Activated gamma-delta T cell (primary cell): ENCODE results near the gene CD81.
A peak's percentile ranks its signal among the peaks of the same experiment; 100 is the strongest.

Source experiments
- DNase-seq: peaks from one replicate; lab custom pipeline; 2025; lab: John Stamatoyannopoulos, UW

CD81 gene

DNA sequence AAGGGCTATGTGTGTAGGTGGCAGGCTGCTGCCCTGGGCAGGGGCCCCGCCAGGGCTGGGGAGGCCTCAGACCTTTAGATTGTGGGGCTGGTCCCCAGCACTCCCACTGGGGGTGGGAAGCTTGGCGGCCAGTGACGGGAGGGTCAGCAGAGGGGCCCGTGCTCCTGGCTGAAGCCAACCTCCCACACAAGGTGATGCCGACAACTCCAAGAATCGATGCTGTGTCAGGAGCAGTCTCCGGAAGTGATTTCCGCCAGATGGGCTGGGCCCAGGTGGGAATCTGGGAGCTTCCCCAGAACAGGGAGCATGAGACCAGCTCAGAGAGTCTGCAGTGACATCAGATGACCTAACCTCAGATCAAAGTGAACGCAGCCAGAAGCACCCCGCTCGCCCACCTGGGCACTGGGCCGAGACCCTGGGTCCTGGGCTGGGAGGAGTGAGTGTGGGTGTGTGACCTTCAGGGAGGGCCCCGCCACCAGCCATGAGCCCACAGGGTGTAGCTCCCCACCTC lies 59.5 kb downstream of the CD81 start:
- no peak for DNase-seq

DNA sequence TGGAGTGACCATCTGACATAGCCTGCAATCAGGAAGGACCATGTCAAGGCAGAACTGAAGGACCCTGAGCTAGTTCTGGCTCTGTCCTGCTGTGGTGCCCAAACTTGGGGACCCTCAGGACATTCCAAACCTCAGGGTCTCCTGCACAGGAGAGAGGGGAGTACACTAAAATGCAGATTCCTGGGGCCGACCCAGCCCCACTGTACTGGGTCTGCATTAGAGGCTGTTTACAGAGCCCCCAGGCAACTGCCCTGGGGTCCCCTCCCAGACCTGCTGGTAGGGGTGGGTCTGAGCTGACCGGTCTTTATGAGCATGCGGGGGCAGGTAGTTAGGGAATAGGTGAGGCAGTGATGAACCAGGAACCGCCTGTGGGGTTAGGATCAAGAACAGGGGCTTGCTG lies 60.4 kb downstream of the CD81 start:
- DNase-seq = no peak

DNA sequence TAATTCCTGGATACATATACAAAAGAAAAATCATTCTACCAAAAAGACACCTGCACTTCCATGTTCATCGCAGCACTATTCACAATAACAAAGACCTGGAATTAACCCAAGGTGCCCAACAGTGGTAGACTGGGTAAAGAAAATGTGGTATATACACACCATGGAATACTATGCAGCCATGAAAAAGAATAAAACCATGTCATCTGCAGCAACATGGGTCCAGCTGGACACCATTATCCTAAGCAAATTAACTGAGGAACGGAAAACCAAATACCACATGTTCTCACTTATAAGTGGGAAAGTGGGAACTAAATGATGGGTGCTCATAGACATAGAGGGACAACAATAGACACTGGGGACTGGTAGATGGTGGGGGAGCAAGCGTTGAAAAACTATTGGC lies 62.7 kb downstream of the CD81 start:
- no peak for DNase-seq

DNA sequence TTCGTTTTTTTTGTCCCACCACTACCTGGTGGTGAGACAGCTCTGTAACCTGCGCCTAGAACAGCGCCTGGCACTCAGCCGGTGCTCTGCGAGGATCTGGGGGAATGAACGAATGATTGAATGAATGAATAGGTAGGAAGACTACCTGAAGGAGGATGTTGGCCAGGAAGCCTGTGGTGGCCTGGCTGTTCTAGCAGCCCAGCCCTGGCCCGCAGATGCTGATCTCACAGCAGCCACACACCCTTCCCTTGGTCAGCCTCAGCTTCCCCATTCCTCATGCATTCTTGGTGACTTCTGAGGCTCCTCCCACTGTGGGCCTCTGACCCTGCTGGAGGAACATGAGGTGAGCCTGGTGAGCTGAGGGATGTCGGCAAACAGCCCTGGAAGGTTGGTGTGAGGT lies 63.5 kb downstream of the CD81 start:
- no peak for DNase-seq

DNA sequence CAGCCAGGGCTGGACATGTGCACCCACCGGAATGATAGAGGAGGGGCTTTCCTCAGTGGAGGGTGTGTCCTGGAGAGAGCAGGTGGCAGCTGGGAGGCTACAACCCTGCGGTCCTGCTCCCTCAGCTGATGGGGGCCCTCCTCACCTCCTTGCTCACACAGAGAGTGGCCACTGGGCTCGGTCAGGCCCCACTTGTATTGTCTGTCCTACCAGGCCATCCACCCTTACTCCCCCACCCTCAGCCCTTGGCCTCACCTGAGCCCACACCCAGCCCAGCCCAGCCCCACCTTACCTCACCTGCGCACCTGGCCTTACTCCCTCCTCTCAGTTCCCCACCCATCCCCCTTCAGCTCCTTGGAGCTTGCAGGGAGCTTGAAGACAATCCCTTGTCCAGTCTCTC lies 64.1 kb downstream of the CD81 start:
- DNase-seq = no peak

DNA sequence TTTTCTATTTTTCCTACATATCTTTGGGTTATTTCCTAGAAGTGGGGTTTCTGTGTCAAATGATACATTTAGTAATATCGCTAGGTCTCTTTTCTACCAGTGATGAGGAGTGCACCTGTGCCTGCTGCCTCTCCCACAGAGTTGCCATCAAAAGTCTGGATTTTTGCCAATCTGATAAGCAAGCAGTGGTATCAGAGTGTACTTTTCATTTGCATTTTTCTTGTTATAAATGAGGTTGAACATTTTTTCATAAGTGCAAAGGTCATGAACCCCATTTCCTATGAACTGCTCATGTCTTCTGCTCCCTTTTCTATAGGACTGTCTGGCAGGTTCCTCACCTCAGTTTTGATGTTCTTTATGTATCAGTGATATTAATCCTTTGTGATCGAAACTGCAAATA lies 65.5 kb downstream of the CD81 start:
- DNase-seq = no peak

DNA sequence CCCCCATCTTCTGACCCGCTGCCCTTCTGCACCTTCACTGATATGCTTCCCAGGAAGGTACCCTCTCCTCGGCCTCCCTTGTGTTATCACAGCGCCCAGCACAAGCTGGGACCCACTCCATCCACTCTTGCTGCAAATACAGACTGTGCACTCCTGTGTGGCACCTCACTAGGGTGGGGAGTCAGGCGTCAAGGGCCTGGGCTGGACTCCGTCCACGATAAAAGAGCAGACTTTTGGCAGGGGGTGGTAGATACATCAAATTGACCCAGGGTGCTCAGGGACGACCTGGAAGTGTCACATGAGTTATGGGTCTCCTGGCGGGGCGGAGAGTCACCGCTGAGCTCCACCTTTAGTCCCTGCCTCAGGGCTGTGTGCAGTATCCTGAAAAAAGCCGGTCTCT lies 66.3 kb downstream of the CD81 start:
- no peak for DNase-seq

DNA sequence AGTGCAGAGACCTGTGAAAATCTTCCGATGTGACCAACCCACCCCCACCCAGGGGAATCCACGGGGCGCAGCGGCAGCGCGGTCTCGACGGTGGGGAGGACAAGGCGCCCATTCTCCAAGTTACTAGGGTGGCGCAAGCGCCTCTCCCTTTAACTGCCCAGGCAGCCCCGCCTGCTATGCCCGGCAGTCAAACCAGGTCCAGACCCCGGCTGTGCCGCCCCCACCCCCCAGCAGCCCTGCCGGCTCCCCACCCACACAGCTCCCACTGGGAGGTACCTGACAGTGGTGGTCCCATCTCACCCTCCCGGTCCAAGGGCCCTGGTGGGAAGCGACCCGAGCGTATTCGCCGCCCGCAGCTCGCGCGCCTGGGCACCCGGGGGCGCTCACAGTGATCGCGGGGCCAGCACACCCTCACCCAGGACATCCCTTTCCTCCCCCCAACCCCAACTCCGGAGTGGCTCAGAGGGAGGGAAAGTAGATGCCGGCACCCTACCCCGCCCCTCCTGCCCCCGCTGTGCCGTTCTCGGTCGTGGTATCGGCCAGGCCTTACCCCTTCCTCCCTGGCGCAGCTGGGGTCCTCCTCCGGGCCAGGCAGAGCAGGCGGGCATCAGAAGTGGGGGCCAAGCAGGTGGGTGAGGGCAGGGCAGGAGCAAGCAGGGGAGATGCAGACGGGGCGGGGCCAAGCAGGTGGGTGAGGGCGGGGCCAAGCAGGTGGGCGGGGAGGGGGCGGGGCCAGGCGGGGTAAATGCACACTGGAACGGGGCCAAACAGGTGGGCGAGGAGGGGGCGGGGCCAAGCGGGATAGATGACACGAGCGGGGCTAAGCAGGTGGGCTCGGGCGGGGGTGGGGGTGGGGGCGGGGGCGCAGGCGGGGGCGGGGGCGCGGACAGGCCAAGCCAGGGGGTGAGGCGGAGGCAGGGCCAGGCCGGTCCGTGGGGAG lies 67.0 kb downstream of the CD81 start, which contains the start of gene TRPM5:
Gene TRPM5, minus strand, starts transcription at position 634 of the 940 bp plus-strand sequence. CDS start 21,478 bp downstream, outside the sequence.
- no peak for DNase-seq

DNA sequence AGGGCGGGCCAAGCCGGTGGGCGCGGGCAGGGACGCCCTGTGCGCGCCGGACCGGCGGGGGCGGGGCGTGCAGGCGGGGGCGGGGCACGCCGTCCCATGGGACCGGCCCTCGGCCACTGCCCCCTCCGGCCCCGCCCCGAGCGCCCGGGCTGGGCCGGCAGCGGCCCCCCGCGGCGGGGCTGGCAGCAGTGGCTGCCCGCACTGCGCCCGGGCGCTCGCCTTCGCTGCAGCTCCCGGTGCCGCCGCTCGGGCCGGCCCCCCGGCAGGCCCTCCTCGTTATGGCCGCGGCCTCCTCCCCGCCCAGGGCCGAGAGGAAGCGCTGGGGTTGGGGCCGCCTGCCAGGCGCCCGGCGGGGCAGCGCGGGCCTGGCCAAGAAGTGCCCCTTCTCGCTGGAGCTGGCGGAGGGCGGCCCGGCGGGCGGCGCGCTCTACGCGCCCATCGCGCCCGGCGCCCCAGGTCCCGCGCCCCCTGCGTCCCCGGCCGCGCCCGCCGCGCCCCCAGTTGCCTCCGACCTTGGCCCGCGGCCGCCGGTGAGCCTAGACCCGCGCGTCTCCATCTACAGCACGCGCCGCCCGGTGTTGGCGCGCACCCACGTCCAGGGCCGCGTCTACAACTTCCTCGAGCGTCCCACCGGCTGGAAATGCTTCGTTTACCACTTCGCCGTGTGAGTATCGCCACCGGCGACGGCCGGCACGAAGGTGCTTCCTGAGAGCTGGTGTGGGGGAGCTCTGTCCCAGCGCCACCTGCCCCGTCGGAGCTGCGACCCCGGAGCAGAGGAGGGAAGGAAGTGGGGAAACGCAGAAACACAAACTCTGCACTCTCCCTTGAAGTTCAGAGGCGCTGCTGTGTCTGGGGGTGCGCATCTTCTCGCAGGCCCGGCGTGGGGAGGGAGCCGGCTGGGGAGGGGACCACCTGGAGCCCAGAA lies 68.0 kb downstream of the CD81 start, which contains the start of gene KCNQ1:
Gene KCNQ1, plus strand, starts transcription at position 188 of the 925 bp plus-strand sequence. Its CDS starts 91 bp downstream, at position 279.
- peak; percentile 38 for DNase-seq

DNA sequence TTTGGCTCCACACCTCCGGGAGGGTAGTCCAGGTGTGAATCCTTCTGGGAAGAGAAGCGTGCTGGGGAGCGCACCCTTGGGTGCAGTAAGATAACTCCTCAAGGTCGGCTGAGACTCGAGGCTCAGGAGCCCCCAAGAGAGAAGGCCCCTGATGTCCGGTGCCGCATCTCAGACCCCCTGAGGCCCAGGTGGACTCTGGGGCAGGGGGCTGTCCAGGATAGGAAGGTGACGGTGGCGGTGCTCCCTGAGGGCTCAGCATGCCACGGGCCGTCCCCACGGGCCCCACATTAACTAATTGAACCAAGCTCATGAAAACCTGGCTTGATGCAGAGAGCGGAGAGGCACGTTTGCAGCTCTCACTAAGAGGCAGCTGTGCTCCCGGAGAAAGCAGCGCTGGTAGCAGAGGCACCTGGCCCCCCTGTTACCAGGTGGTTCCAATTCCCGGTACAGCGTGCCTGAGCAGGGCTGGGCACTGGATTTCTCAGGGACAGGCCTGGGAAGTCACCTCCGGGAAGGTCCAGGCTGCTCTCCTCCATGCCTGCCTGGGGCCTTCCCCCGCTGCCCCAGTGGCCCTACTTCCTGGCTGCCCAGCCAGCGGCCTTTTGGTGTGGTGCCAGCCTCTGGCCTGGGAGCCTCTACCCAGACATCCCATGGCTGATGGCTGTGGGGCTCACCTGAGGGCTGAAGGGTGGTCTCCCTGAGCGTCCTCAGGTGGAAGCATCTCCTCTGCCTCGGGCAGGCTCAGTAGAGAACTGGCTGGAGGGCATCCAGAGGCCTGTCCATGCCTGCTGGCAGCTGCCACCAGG lies 68.8 kb downstream of the CD81 start:
- DNase-seq = no peak

DNA sequence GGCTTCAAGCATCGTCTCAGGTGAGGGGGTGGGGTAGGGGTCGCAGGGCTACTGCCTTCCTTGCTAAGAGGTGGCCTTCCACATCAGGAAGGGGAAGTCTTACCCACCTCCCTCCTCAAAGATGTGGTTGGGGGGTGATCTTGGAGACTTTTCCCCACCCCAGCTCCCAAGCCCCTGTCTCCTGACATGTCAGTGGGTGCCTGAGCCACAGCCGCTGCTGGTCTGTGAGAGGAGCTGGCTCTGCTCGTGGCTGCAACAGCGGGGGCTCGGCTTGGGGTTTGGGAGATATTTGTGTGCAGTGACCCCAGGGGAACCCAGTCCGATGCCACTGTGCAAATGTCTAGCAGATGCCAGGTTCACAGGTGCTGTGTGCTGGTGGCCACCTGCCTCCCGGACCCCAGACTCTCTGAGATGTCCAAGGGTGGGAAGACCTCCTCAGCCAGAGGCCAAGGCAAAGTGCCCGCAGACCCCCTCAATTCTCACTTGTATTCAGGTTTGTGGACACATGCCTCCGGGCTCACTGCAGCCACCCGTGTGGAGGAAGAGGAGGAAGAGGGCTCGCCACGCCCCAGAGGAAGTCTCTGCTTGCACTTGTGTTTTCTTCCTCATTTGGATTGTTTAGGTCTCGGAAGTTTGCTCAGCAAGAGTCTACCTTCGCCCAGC lies 69.6 kb downstream of the CD81 start:
- no peak for DNase-seq
